ENCODE measurements around the gene ARHGAP26. TPM values are rescaled to one million over a fixed set of nuclear protein-coding genes. Genes with fewer than 3 reads are reported as not detected.

Gene ARHGAP26
- total RNA-seq, 1 experiment from 2014 or later = 34.5 TPM

DNA sequence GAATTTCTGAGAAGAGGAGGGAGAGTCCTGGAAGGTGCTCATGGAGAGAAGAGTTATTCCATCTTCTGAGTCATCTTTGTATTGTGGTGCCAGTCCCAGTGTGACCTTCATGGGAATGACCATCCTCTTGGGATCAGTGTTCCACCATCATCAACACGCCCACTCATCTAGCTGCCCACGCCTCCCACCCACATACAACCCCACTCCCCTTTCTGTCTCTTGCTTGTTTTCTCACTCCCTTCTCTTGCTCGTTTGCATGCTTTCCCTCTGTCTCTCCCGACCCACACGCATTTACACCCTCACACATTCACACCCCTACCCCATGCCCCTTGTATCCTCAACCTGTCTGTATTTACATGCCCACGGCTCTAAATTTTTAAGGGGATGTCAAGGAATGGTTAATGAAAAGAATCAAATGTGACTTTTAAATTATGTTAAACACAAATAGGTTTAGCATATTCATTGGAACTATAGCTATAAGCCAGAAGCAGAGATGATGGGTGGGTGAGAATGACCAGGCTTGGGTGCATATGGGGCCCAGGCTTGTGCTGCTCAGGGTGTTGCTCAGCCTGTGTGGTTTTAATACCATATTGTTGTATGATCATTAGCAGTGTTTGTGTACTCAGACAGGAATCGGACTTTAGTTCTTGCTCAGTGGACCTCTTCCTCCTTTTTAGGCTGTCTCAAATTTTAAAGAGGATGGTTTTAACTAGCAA lies 160.4 kb downstream of the ARHGAP26 start:
- no peak overlapping the region for H3K9ac ChIP-seq (ENCODE audit: low read length)
- H3K36me3 ChIP-seq (ENCODE audit: control insufficient read depth in 1 of 2, insufficient read depth in 2 of 2, low read length in 2 of 2) = no peaks in the 10 kb centered on the region
- H3K4me1 ChIP-seq (ENCODE audit: control insufficient read depth in 1 of 2, insufficient read depth in 2 of 2, low read length in 2 of 2) = no peaks in the 10 kb centered on the region
- intact Hi-C loops (cut with micrococcal nuclease) = no loop called here
- no peaks in the 10 kb centered on the region for H3K9me2 ChIP-seq (ENCODE audit: insufficient read depth)
- H3K4me3 ChIP-seq (replicated peaks in 1 of 2; ENCODE audit: low read depth in 1 of 2, low read length in 2 of 2) = no peak overlapping the region
- H3K79me2 ChIP-seq (ENCODE audit: insufficient read depth, low read length) = no peaks in the 10 kb centered on the region
- TF ChIP-seq YY1 (IDR thresholded peaks at IDR 0.05; ENCODE audit: extremely low read depth, insufficient replicate concordance, low read depth, low read length) (no peak), EZH2 (IDR thresholded peaks at IDR 0.05) (no peak), ELF1 (IDR thresholded peaks at IDR 0.05; ENCODE audit: borderline replicate concordance, low read depth) (no peak), JUND (IDR thresholded peaks at IDR 0.05) (no peak), POLR2AphosphoS5 (IDR thresholded peaks at IDR 0.05; ENCODE audit: low read depth, low read length) (no peak), TCF7L2 (IDR thresholded peaks at IDR 0.05; ENCODE audit: borderline replicate concordance, extremely low read depth, insufficient read depth, insufficient read length) (no peak), CBX3 (IDR thresholded peaks at IDR 0.05; ENCODE audit: low read depth) (no peak), SIN3A (IDR thresholded peaks at IDR 0.05; ENCODE audit: low read depth) (no peak), EZH2phosphoT487 (IDR thresholded peaks at IDR 0.05; ENCODE audit: borderline replicate concordance) (no peak)
- TF ChIP-seq, protein P1, sequence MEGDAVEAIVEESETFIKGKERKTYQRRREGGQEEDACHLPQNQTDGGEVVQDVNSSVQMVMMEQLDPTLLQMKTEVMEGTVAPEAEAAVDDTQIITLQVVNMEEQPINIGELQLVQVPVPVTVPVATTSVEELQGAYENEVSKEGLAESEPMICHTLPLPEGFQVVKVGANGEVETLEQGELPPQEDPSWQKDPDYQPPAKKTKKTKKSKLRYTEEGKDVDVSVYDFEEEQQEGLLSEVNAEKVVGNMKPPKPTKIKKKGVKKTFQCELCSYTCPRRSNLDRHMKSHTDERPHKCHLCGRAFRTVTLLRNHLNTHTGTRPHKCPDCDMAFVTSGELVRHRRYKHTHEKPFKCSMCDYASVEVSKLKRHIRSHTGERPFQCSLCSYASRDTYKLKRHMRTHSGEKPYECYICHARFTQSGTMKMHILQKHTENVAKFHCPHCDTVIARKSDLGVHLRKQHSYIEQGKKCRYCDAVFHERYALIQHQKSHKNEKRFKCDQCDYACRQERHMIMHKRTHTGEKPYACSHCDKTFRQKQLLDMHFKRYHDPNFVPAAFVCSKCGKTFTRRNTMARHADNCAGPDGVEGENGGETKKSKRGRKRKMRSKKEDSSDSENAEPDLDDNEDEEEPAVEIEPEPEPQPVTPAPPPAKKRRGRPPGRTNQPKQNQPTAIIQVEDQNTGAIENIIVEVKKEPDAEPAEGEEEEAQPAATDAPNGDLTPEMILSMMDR (IDR thresholded peaks at IDR 0.05 in 2 of 3, conservative IDR thresholded peaks at IDR 0.05 in 1 of 3; ENCODE audit: borderline replicate concordance in 1 of 3, insufficient read depth in 1 of 3, low read depth in 2 of 3, low read length in 2 of 3) = no peak
- TF ChIP-seq, protein P2, sequence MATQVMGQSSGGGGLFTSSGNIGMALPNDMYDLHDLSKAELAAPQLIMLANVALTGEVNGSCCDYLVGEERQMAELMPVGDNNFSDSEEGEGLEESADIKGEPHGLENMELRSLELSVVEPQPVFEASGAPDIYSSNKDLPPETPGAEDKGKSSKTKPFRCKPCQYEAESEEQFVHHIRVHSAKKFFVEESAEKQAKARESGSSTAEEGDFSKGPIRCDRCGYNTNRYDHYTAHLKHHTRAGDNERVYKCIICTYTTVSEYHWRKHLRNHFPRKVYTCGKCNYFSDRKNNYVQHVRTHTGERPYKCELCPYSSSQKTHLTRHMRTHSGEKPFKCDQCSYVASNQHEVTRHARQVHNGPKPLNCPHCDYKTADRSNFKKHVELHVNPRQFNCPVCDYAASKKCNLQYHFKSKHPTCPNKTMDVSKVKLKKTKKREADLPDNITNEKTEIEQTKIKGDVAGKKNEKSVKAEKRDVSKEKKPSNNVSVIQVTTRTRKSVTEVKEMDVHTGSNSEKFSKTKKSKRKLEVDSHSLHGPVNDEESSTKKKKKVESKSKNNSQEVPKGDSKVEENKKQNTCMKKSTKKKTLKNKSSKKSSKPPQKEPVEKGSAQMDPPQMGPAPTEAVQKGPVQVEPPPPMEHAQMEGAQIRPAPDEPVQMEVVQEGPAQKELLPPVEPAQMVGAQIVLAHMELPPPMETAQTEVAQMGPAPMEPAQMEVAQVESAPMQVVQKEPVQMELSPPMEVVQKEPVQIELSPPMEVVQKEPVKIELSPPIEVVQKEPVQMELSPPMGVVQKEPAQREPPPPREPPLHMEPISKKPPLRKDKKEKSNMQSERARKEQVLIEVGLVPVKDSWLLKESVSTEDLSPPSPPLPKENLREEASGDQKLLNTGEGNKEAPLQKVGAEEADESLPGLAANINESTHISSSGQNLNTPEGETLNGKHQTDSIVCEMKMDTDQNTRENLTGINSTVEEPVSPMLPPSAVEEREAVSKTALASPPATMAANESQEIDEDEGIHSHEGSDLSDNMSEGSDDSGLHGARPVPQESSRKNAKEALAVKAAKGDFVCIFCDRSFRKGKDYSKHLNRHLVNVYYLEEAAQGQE (IDR thresholded peaks at IDR 0.05; ENCODE audit: low read depth) = no peak
- TF ChIP-seq, protein P3, sequence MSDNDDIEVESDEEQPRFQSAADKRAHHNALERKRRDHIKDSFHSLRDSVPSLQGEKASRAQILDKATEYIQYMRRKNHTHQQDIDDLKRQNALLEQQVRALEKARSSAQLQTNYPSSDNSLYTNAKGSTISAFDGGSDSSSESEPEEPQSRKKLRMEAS (IDR thresholded peaks at IDR 0.05) = no peak
- no peaks in the 10 kb centered on the region for H4K20me1 ChIP-seq (ENCODE audit: insufficient read depth)
- ChIA-PET RAD21 (ENCODE audit: low non-redundant PET in 1 of 2, low total read pairs in 2 of 2, uncharacterized antibody in 2 of 2, unreplicated experiment in 2 of 2) (no interaction called here), CTCF (no interaction called here), POLR2A (no interaction called here)
- ATAC-seq (no peak), DNase-seq (ENCODE audit: low read depth, low spot score) (no peak)
- no peak overlapping the region for H3K4me2 ChIP-seq (ENCODE audit: low read length)
- H3K27ac ChIP-seq (ENCODE audit: low read depth, low read length) = no peak overlapping the region
- H3K9me3 ChIP-seq (ENCODE audit: control insufficient read depth in 1 of 2, insufficient read depth in 1 of 2, low read depth in 1 of 2, low read length in 2 of 2) = no peaks in the 10 kb centered on the region
- no TSS peak for BruUV-seq (replicated peaks)
- H2AFZ ChIP-seq (ENCODE audit: low read depth, low read length, poor library complexity, severe bottlenecking) = no peak overlapping the region
- H3K27me3 ChIP-seq (ENCODE audit: insufficient read depth, low read length) = no peaks in the 10 kb centered on the region
